CD4-positive, alpha-beta T cell treated with Interleukin-12 subunit alpha and Interleukin-12 subunit beta, for 1 hour (primary cell): ENCODE data around the gene ZNF708.
"Not testable (repeated sequence)": the region's sequence is repeated elsewhere in the genome, so short reads cannot be mapped to it uniquely, and the experiment has no call there.

ENCODE experiments used
- DNase-seq: peaks from one replicate; pipeline ENCODE4 v3.0.0-alpha.2; 2020

ZNF708 gene

GRCh38 chr19:21328885-21329605 lies at the start of gene ZNF708:
Gene ZNF708 (minus strand): TSS chr19:21329410. CDS start chr19:21329212, 198 bp downstream.
- DNase-seq: peak; percentile 91

- no peak for DNase-seq
Observed at GRCh38 chr19:21362291-21362690, 33.1 kb upstream of the ZNF708 start.

- peak; percentile 85 for DNase-seq
Observed at GRCh38 chr19:21358768-21359451, 29.7 kb upstream of the ZNF708 start, which contains the start of gene ZNF738. Gene ZNF738 (plus strand): TSS chr19:21359000. CDS start chr19:21359141, 141 bp downstream.

DNA sequence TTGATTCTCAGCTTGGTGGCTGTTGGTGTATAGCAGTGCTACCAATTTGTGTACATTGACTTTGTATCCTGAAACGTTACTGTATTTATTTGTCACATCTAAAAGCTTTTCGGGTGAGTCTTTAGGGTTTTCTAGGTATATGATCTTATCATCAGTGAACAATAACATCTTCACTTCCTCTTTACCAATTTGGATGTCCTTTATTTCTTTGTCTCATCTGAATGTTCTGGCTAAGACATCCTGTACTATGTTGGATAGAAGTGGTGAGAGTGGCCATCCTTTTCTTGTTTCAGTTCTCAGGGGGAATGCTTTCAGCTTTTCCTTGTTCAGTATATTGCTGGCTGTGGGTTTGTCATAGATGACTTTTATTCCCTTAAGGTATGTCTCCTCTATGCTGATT lies 23.6 kb upstream of the ZNF708 start:
- DNase-seq: no peak

DNA sequence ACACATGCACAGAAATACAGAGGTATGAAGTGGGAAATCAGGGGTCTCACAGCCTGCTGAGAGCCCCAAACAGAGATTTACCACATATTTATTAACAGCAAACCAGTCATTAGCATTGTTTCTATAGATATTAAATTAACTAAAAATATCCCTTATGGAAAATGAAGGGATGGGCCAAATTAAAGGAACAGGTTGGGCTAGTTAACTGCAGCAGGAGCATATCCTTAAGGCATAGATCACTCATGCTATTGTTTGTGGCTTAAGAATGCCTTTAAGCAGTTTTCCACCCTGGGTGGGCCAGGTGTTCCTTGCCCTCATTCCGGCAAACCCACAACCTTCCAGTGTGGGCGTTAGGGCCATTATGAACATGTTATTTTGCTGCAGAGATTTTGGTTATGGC lies 15.6 kb upstream of the ZNF708 start:
- DNase-seq: not testable (repeated sequence)

DNA sequence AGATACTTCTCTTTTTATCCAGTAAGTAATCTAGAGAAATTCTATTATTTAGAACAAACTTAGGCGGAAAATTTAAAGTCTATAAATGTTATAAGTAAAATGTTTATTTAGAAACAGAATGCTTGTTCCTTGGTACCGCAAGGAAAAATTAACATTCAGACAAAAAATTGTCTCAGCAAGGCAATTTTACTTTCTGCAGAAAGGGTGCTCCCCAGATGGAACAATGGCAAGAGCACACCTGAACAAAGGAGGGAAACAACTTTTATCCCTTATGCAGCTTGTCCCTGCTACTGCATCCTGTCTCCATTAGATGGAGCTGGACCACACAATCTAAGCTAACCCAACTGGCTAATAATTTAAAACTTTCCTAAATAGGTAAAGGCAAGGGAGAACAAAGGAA lies 6.5 kb upstream of the ZNF708 start:
- DNase-seq: no peak

- DNase-seq: peak; percentile 16
Observed at GRCh38 chr19:21328406-21328805, 804 bp downstream of the ZNF708 start.

DNA sequence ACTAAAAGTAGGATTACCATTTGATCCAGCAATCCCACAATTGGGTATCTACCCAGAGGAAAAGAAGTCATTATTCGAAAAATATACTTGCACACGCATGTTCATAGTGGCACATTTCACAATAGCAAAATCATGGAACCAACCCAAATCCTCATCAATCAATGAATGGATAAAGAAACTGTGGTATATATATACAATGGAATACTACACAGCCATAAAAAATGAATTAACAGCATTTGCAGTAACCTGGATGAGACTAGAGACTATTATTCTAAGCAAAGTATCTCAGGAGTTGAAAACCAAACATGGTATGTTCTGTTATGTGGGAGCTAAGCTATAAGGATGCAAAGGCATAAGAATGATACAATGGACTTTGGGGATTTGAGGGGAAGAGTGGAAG lies 3.0 kb downstream of the ZNF708 start:
- DNase-seq: no peak

DNA sequence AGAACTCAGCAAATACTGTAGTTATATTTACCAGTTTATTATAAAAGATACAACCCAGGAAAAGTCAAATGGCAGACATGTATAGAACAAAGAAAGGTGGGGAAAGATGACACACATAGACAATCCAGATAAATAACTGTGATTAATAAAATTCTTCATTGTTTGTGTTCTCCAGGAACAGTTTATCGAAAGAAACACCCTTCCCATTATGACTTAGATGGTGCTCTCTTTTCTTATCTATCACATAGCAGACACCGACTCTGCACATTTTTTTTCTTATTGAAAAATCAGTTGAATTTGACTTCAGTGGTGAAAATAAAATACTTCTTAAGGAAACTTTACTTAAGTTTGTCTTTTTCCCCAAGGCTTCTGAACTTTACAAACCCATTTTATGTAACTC lies 6.2 kb downstream of the ZNF708 start:
- no peak for DNase-seq

- DNase-seq: no peak
Observed at GRCh38 chr19:21322528-21322927, 6.7 kb downstream of the ZNF708 start.

DNA sequence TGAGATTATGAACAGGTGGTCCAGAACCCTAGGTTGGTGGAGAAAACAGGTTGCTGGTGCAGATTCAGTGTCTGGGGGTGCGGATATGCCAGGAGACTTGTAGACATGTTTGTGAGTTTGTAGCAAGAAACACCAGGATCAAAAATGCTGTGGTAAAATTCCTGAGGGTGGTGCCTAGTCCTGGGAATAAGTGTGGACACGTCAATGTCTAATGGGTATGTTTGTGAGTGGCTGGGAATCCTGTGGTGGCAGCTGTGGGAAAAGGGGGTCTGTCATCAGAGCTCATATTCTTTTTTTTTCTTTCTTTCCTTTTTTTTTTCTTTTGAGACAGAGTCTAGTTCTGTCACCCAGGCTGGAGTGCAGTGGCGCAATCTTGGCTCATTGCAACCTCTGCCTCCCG lies 7.2 kb downstream of the ZNF708 start:
- DNase-seq: no peak

- DNase-seq: no peak
Observed at GRCh38 chr19:21321134-21321533, 8.1 kb downstream of the ZNF708 start.

GRCh38 chr19:21317821-21318220 lies 11.4 kb downstream of the ZNF708 start:
- DNase-seq: no peak

GRCh38 chr19:21314676-21315075 lies 14.5 kb downstream of the ZNF708 start:
- no peak for DNase-seq

GRCh38 chr19:21312807-21313206 lies 16.4 kb downstream of the ZNF708 start:
- DNase-seq: not testable (repeated sequence)

DNA sequence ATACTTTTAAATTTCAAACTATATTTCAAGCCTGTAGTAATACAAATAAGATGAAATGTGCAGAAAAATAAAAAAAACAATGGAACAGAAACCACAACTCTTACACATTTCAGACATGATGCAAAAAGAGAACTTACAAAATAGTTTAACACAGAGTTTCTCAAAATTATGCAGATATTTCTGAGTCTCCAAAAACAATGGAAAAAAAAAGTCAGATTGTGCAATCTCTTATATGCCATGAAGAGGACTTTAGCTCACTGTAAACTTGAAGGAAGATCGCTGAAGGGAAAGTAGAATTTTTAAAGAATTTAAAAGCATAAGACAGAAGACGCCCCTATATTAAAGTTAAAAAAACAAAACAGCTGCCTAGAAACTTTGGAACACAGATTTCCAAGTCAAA lies 20.4 kb downstream of the ZNF708 start:
- no peak for DNase-seq

DNA sequence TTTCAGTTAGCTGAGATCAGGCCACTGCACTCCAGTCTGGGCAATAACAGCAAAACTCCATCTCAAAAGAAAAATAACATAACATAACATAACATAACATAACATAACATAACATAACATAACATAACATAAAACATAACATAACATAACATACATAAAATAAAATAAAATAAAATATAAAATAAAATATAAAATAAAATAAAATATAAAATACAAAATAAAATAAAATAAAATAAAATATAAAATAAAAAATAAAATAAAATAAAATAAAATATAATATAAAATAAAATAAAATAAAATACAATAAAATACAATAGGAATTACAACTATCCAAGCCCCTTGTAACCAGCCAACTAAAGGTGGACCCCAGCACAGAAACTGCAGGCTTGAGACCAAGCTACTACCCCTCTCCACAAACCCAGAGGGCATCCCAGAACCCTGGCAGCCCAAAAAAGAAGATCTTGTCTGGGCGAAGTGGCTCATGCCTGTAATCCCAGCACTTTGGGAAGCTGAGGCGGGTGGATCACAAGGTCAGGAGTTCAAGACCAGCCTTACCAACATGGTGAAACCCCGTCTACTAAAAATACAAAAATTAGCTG lies 22.2 kb downstream of the ZNF708 start:
- not testable (repeated sequence) for DNase-seq

- DNase-seq: not testable (repeated sequence)
Observed at GRCh38 chr19:21293768-21294167, 35.4 kb downstream of the ZNF708 start.

DNA sequence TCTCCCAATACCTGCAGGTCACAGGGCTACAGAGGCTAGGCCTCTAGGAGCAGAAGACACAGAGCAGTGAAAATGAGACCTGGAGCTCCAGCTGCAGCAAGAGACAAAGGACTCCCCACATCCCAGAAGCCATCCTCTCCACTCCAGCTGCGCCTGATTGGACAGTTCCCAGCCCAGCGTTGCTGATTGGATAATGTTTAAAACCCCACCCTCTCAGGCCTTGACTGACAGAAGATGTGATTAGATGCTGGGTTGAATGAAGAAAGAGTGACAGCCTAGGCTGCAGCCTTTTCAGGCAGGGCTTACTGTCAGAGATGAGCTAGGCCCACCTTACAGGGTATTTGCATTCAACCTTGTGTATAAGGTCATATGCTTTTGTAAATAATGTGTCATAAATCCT lies 59.4 kb downstream of the ZNF708 start:
- no peak for DNase-seq

DNA sequence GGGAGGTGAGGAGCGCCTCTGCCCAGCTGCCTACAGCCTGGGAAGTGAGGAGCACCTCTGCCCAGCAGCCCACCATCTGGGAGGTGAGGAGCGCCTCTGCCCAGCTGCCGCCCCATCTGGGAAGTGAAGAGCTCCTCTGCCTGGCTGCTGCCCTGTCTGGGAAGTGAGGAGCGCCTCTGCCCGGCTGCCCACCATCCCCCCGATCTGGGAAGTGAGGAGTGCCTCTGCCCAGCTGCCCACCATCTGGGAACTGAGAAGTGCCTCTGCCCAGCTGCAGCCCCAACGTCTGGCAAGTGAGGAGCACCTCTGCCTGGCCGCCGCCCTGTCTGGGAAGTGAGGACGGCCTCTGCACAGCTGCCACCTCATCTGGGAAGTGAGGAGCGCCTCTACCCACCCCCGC lies 64.3 kb downstream of the ZNF708 start:
- DNase-seq: no peak

- no peak for DNase-seq
Observed at GRCh38 chr19:21264416-21264815, 64.8 kb downstream of the ZNF708 start.

GRCh38 chr19:21260848-21261381 lies 68.3 kb downstream of the ZNF708 start:
- not testable (repeated sequence) for DNase-seq

DNA sequence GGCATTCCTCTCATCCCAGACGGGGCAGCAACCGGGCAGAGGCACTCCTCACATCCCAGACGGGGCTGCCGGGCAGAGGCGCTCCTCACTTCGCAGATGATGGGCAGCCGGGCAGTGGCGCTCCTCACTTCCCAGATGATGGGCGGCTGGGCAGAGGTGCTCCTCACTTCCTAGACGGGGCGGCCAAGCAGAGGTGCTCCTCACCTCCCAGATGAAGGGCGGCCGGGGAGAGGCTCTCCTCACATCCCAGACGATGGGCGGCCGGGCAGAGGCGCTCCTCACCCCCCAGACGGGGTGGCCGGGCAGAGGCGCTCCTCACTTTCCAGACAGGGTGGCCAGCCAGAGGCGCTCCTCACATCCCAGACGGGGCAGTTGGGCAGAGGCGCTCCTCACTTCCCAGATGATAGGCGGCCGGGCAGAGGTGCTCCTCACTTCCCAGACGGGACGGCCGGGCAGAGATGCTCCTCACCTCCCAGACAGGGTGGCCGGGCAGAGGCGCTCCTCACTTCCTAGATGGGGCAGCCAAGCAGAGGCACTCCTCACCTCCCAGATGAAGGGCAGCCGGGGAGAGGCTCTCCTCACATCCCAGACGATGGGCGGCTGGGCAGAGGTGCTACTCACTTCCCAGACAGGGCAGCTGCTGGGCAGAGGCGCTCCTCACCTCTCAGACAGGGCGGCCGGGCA lies 68.9 kb downstream of the ZNF708 start:
- DNase-seq: no peak
